Measurements from ENCODE around the gene ASXL2.

DNA sequence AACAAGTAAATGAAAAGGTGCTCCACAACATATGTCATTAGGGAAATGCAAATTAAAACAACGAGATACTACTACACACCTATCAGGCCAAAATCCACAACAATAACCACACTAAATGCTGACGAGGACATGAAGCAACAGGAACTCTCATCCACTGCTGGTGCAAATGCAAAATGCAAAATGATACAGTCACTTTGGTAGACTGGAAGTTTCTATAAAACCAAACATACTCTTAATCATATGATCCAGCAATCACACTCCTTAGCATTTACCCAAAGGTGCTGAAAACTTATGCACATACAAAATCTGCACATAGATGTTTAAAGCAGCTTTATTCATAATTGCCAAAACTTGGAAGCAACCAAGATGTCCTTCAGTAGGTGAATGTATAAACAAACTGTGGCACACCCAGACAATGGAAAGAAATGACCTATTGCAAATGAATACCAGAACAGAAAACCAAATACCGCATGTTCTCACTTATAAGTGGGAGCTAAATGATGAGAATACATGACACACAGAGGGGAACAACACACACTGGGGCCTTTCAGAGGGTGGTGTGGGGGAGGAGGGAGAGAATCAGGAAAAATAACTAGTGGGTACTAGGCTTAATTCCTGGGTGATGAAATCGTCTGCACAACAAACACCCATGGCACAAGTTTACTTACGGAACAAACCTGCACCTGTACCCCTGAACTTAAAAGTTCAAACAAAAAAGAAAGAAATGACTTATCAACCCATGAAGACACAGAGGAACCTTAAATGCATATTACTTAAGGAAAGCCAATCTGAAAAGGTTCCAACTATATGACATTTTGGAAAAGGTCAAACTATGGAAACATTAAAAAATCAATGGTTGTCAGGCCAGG, 80.4 kb downstream of the ASXL2 start:
- TF ChIP-seq, protein P1, sequence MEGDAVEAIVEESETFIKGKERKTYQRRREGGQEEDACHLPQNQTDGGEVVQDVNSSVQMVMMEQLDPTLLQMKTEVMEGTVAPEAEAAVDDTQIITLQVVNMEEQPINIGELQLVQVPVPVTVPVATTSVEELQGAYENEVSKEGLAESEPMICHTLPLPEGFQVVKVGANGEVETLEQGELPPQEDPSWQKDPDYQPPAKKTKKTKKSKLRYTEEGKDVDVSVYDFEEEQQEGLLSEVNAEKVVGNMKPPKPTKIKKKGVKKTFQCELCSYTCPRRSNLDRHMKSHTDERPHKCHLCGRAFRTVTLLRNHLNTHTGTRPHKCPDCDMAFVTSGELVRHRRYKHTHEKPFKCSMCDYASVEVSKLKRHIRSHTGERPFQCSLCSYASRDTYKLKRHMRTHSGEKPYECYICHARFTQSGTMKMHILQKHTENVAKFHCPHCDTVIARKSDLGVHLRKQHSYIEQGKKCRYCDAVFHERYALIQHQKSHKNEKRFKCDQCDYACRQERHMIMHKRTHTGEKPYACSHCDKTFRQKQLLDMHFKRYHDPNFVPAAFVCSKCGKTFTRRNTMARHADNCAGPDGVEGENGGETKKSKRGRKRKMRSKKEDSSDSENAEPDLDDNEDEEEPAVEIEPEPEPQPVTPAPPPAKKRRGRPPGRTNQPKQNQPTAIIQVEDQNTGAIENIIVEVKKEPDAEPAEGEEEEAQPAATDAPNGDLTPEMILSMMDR (IDR thresholded peaks at IDR 0.05): no peak
- TF ChIP-seq ELF4 (CRISPR knock-in tag; IDR thresholded peaks at IDR 0.05; ENCODE audit: low read depth) (no peak), NFE2L1 (CRISPR knock-in tag; IDR thresholded peaks at IDR 0.05) (no peak)
- TF ChIP-seq, protein P2, sequence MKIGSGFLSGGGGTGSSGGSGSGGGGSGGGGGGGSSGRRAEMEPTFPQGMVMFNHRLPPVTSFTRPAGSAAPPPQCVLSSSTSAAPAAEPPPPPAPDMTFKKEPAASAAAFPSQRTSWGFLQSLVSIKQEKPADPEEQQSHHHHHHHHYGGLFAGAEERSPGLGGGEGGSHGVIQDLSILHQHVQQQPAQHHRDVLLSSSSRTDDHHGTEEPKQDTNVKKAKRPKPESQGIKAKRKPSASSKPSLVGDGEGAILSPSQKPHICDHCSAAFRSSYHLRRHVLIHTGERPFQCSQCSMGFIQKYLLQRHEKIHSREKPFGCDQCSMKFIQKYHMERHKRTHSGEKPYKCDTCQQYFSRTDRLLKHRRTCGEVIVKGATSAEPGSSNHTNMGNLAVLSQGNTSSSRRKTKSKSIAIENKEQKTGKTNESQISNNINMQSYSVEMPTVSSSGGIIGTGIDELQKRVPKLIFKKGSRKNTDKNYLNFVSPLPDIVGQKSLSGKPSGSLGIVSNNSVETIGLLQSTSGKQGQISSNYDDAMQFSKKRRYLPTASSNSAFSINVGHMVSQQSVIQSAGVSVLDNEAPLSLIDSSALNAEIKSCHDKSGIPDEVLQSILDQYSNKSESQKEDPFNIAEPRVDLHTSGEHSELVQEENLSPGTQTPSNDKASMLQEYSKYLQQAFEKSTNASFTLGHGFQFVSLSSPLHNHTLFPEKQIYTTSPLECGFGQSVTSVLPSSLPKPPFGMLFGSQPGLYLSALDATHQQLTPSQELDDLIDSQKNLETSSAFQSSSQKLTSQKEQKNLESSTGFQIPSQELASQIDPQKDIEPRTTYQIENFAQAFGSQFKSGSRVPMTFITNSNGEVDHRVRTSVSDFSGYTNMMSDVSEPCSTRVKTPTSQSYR (CRISPR knock-in tag; IDR thresholded peaks at IDR 0.05): no peak

Data from WTC11 (cell line).